Tibial nerve (tissue), 4 donors: ENCODE data around the gene UMAD1.

Source experiments
- EP300 ChIP-seq, 2 donors: sonication (generic); formaldehyde crosslinking; IDR thresholded peaks; one replicate each; pipeline ENCODE4 v1.6.1; 2017; ENCODE audit warnings: antibody characterized with exemption in 2 of 2, mild to moderate bottlenecking in 1 of 2
- POLR2A ChIP-seq, 2 donors: fragments of 450-650 bp; IDR thresholded peaks; one replicate each; pipeline ENCODE4 v1.6.1; 2017; ENCODE audit warnings: antibody characterized with exemption in 2 of 2, mild to moderate bottlenecking in 2 of 2, moderate library complexity in 2 of 2
- TF ChIP-seq, protein P1 (sequence below), 5 experiments: fragments of 200-600 bp in 3 of 5; fragments of 450-650 bp in 2 of 5; sonication (generic) in 3 of 5; IDR thresholded peaks; one replicate each; pipeline ENCODE4 v1.5.1; 2016 to 2019; ENCODE audit warnings: antibody characterized with exemption in 5 of 5, mild to moderate bottlenecking in 3 of 5, moderate library complexity in 2 of 5

- TF ChIP-seq, protein P1, sequence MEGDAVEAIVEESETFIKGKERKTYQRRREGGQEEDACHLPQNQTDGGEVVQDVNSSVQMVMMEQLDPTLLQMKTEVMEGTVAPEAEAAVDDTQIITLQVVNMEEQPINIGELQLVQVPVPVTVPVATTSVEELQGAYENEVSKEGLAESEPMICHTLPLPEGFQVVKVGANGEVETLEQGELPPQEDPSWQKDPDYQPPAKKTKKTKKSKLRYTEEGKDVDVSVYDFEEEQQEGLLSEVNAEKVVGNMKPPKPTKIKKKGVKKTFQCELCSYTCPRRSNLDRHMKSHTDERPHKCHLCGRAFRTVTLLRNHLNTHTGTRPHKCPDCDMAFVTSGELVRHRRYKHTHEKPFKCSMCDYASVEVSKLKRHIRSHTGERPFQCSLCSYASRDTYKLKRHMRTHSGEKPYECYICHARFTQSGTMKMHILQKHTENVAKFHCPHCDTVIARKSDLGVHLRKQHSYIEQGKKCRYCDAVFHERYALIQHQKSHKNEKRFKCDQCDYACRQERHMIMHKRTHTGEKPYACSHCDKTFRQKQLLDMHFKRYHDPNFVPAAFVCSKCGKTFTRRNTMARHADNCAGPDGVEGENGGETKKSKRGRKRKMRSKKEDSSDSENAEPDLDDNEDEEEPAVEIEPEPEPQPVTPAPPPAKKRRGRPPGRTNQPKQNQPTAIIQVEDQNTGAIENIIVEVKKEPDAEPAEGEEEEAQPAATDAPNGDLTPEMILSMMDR (IDR thresholded peaks at IDR 0.05) = no peak
- no peak for TF ChIP-seq EP300 (IDR thresholded peaks at IDR 0.05)
- TF ChIP-seq POLR2A (IDR thresholded peaks at IDR 0.05) = no peak
These were observed 151.5 kb downstream of the UMAD1 start for GRCh38 chr7:7792056-7792455.
